Measurements from ENCODE around the gene NLRP1. TPM values are rescaled to one million over a fixed set of nuclear protein-coding genes. Genes with fewer than 3 reads are reported as not detected.

NLRP1 gene
- total RNA-seq, 2 experiments from 2014 or later, result 102 to 104 TPM

- DNase-seq, result no peak
- ChIA-PET CTCF (no interaction called here), POLR2A (no interaction called here)
- Mint-ChIP-seq H3K4me1 (peaks cover 20% of the 10 kb centered on the region), H3K36me3 (ENCODE audit: low read depth) (no peaks in the 10 kb centered on the region), H3K9me3 (no peaks in the 10 kb centered on the region), H3K27me3 (peaks cover 23% of the 10 kb centered on the region), H3K4me3 (no peak overlapping the region), H3K27ac (no peak overlapping the region)
Observed at GRCh38 chr17:5607946-5608345, 23.6 kb upstream of the NLRP1 start.

- no peak for DNase-seq
- ChIA-PET CTCF (no interaction called here), POLR2A (no interaction called here)
- peaks cover 5% of the 10 kb centered on the region for H3K4me1 Mint-ChIP-seq
- no peaks in the 10 kb centered on the region for H3K9me3 Mint-ChIP-seq
- no peak overlapping the region for H3K4me3 Mint-ChIP-seq
- no peak overlapping the region for H3K27ac Mint-ChIP-seq
- no peaks in the 10 kb centered on the region for H3K36me3 Mint-ChIP-seq (ENCODE audit: low read depth)
- H3K27me3 Mint-ChIP-seq, result peaks cover 29% of the 10 kb centered on the region
Observed at GRCh38 chr17:5605452-5605851, 21.1 kb upstream of the NLRP1 start.

- ChIA-PET CTCF (no interaction called here), POLR2A (no interaction called here)
- DNase-seq, result no peak
- Mint-ChIP-seq H3K9me3 (no peaks in the 10 kb centered on the region), H3K27ac (no peak overlapping the region), H3K36me3 (ENCODE audit: low read depth) (no peaks in the 10 kb centered on the region), H3K4me3 (no peak overlapping the region), H3K27me3 (peaks cover 50% of the 10 kb centered on the region), H3K4me1 (no peaks in the 10 kb centered on the region)
Observed at GRCh38 chr17:5600041-5600440, 15.7 kb upstream of the NLRP1 start.

- ChIA-PET POLR2A (no interaction called here), CTCF (no interaction called here)
- DNase-seq, result no peak
- H3K27ac Mint-ChIP-seq, result no peak overlapping the region
- H3K9me3 Mint-ChIP-seq, result no peaks in the 10 kb centered on the region
- no peaks in the 10 kb centered on the region for H3K36me3 Mint-ChIP-seq (ENCODE audit: low read depth)
- peaks cover 58% of the 10 kb centered on the region for H3K27me3 Mint-ChIP-seq
- no peaks in the 10 kb centered on the region for H3K4me1 Mint-ChIP-seq
- no peak overlapping the region for H3K4me3 Mint-ChIP-seq
Observed at GRCh38 chr17:5598457-5598856, 14.1 kb upstream of the NLRP1 start.

GRCh38 chr17:5596421-5596820 is 12.1 kb upstream of the NLRP1 start:
- CTCF ChIA-PET, result no interaction called here
- DNase-seq, result no peak
- Mint-ChIP-seq H3K9me3 (no peaks in the 10 kb centered on the region), H3K4me1 (no peaks in the 10 kb centered on the region), H3K4me3 (no peak overlapping the region), H3K27ac (no peak overlapping the region), H3K36me3 (ENCODE audit: low read depth) (no peaks in the 10 kb centered on the region), H3K27me3 (peaks cover 60% of the 10 kb centered on the region)
- POLR2A ChIA-PET, result no interaction called here

- CTCF ChIA-PET, result interaction anchor here (1.0 kb wide), 1 partner anchor 826 kb away, joined by 3 read pairs; no protein-coding TSS in a partner anchor
- DNase-seq, result no peak
Observed at GRCh38 chr17:5595831-5596230, 11.5 kb upstream of the NLRP1 start.

GRCh38 chr17:5592382-5592781 is 8.1 kb upstream of the NLRP1 start:
- no peak for DNase-seq
- no peaks in the 10 kb centered on the region for H3K36me3 Mint-ChIP-seq (ENCODE audit: low read depth)
- H3K4me3 Mint-ChIP-seq, result no peak overlapping the region
- POLR2A ChIA-PET, result no interaction called here
- CTCF ChIA-PET, result interaction anchor here (0.7 to 3.3 kb wide), 5 partner anchors 11 to 1251 kb away, joined by 3 to 18 read pairs (median 11); partner anchors contain the start of gene AIPL1
- H3K27ac Mint-ChIP-seq, result no peak overlapping the region
- H3K4me1 Mint-ChIP-seq, result peaks cover 2% of the 10 kb centered on the region
- peaks cover 41% of the 10 kb centered on the region for H3K27me3 Mint-ChIP-seq
- H3K9me3 Mint-ChIP-seq, result no peaks in the 10 kb centered on the region

More at GRCh38 chr17:5595831-5596230, 11.5 kb upstream of the NLRP1 start:
- Mint-ChIP-seq H3K27me3 (peaks cover 55% of the 10 kb centered on the region), H3K4me3 (no peak overlapping the region), H3K4me1 (no peaks in the 10 kb centered on the region), H3K36me3 (ENCODE audit: low read depth) (no peaks in the 10 kb centered on the region), H3K9me3 (no peaks in the 10 kb centered on the region), H3K27ac (no peak overlapping the region)
- POLR2A ChIA-PET, result no interaction called here

- Mint-ChIP-seq H3K36me3 (ENCODE audit: low read depth) (no peaks in the 10 kb centered on the region), H3K4me3 (no peak overlapping the region), H3K27me3 (peaks cover 39% of the 10 kb centered on the region), H3K27ac (no peak overlapping the region), H3K9me3 (no peaks in the 10 kb centered on the region), H3K4me1 (peaks cover 7% of the 10 kb centered on the region)
- no peak for DNase-seq
- POLR2A ChIA-PET, result no interaction called here
- CTCF ChIA-PET, result interaction anchor here (0.7 to 3.3 kb wide), 5 partner anchors 10 to 1251 kb away, joined by 3 to 18 read pairs (median 11); partner anchors contain the start of gene AIPL1
Observed at GRCh38 chr17:5591966-5592365, 7.7 kb upstream of the NLRP1 start.

GRCh38 chr17:5588584-5588983 is 4.3 kb upstream of the NLRP1 start:
- POLR2A ChIA-PET, result no interaction called here
- CTCF ChIA-PET, result interaction anchor here (0.6 to 2.0 kb wide), 5 partner anchors 83 to 847 kb away, joined by 3 to 12 read pairs (median 3); no protein-coding TSS in a partner anchor
- Mint-ChIP-seq H3K36me3 (ENCODE audit: low read depth) (peaks cover 8% of the 10 kb centered on the region), H3K27me3 (peaks cover 14% of the 10 kb centered on the region), H3K27ac (no peak overlapping the region), H3K9me3 (no peaks in the 10 kb centered on the region), H3K4me3 (no peak overlapping the region), H3K4me1 (peaks cover 37% of the 10 kb centered on the region)
- no peak for DNase-seq

- peaks cover 17% of the 10 kb centered on the region for H3K36me3 Mint-ChIP-seq (ENCODE audit: low read depth)
- H3K9me3 Mint-ChIP-seq, result no peaks in the 10 kb centered on the region
- H3K27me3 Mint-ChIP-seq, result peaks cover 12% of the 10 kb centered on the region
- DNase-seq, result peak; percentile 56
- peaks cover 45% of the 10 kb centered on the region for H3K4me1 Mint-ChIP-seq
- H3K27ac Mint-ChIP-seq, result peak overlapping the region; percentile 41
- POLR2A ChIA-PET, result interaction anchor here (1.3 kb wide), 1 partner anchor 119 kb away, joined by 4 read pairs; no protein-coding TSS in a partner anchor
- CTCF ChIA-PET, result interaction anchor here (0.6 to 2.0 kb wide), 5 partner anchors 118 to 849 kb away, joined by 3 to 12 read pairs (median 5); no protein-coding TSS in a partner anchor
- no peak overlapping the region for H3K4me3 Mint-ChIP-seq
Observed at GRCh38 chr17:5587438-5588032, 3.2 kb upstream of the NLRP1 start.

- DNase-seq, result peak; percentile 24
- POLR2A ChIA-PET, result interaction anchor here (0.8 kb wide), 1 partner anchor 100 kb away, joined by 4 read pairs; the partner anchor contains the start of genes DERL2 and MIS12
- CTCF ChIA-PET, result no interaction called here
- peaks cover 61% of the 10 kb centered on the region for H3K4me1 Mint-ChIP-seq
- H3K27me3 Mint-ChIP-seq, result peaks cover 8% of the 10 kb centered on the region
- H3K9me3 Mint-ChIP-seq, result no peaks in the 10 kb centered on the region
- no peak overlapping the region for H3K4me3 Mint-ChIP-seq
- peaks cover 32% of the 10 kb centered on the region for H3K36me3 Mint-ChIP-seq (ENCODE audit: low read depth)
- H3K27ac Mint-ChIP-seq, result peak overlapping the region; percentile 72
Observed at GRCh38 chr17:5585836-5586521, 1.7 kb upstream of the NLRP1 start.

- peaks cover 6% of the 10 kb centered on the region for H3K27me3 Mint-ChIP-seq
- peaks cover 67% of the 10 kb centered on the region for H3K4me1 Mint-ChIP-seq
- H3K27ac Mint-ChIP-seq, result peak overlapping the region; percentile 96
- CTCF ChIA-PET, result interaction anchor here (1.3 to 1.5 kb wide), 2 partner anchors 17 to 849 kb away, joined by 3 read pairs; partner anchors contain the start of gene AIPL1
- H3K36me3 Mint-ChIP-seq (ENCODE audit: low read depth), result peaks cover 38% of the 10 kb centered on the region
- H3K4me3 Mint-ChIP-seq, result no peak overlapping the region
- POLR2A ChIA-PET, result interaction anchor here (0.6 to 2.0 kb wide), 6 partner anchors 16 to 856 kb away, joined by 3 to 26 read pairs (median 4); partner anchors contain the start of genes DERL2 and MIS12
- DNase-seq, result no peak
- H3K9me3 Mint-ChIP-seq, result no peaks in the 10 kb centered on the region
Observed at GRCh38 chr17:5585287-5585794, 1.0 kb upstream of the NLRP1 start.
